SK-N-SH (cell line): Measurements from ENCODE around the gene PAX9. TPM values are rescaled to one million over a fixed set of nuclear protein-coding genes. Genes with fewer than 3 reads are reported as not detected.

Experiments used
- CTCF ChIA-PET: fragments of 300-600, 350-600 bp; formaldehyde crosslinking; extraction: SDS; loops from one replicate; lab custom pipeline; 2021; lab: Yijun Ruan, JAX
- POLR2A ChIA-PET: fragments of 350-600 bp; sonication (Branson Sonifier 250); formaldehyde crosslinking; extraction: SDS; loops from one replicate; lab custom pipeline; 2020; ENCODE audit warnings: antibody characterized with exemption, inconsistent platforms; lab: Yijun Ruan, JAX
- DNase-seq: peaks from one replicate; pipeline ENCODE4 v3.0.0; 2012
- H2AFZ ChIP-seq: fragments of 200-600 bp; sonication (generic); 2 replicates; pipeline ENCODE4 v1.8.1; 2016; ENCODE audit warnings: antibody characterized with exemption, mild to moderate bottlenecking, low read depth
- H3F3A ChIP-seq: fragments of 200-600 bp; sonication (generic); replicated peaks from 2 replicates; pipeline ENCODE3; 2016; ENCODE audit warnings: antibody characterized with exemption, mild to moderate bottlenecking; ENCODE audit not compliant: insufficient read depth
- H3K27ac ChIP-seq, 2 experiments: fragments of 200-500 bp in 1 of 2; fragments of 200-600 bp in 1 of 2; sonication (Bioruptor generic) in 1 of 2; sonication (generic), shearing (Covaris generic) in 1 of 2; 2 replicates each; pipeline versions ENCODE4 v1.5.1 to v1.6.1; 2014 to 2016; ENCODE audit warnings: low read depth in 2 of 2, inconsistent platforms in 1 of 2, low read length in 1 of 2, mild to moderate bottlenecking in 1 of 2, mixed read lengths in 1 of 2
- H3K27me3 ChIP-seq: fragments of 200-600 bp; sonication (generic), shearing (Covaris generic); 2 replicates; pipeline ENCODE4 v1.6.1; 2016; ENCODE audit warnings: mixed run types; ENCODE audit not compliant: insufficient read depth
- H3K36me3 ChIP-seq, 2 experiments: fragments of 200-500 bp in 1 of 2; fragments of 200-600 bp in 1 of 2; sonication (Bioruptor generic) in 1 of 2; sonication (generic) in 1 of 2; replicated peaks in 1 of 2; 2 replicates each; pipeline versions ENCODE3 to v1.5.1; 2014 to 2016; ENCODE audit warnings: low read length in 1 of 2, mild to moderate bottlenecking in 1 of 2; ENCODE audit not compliant: insufficient read depth in 2 of 2, control insufficient read depth in 1 of 2
- H3K4me1 ChIP-seq, 2 experiments: fragments of 200-500 bp in 1 of 2; fragments of 200-600 bp in 1 of 2; sonication (Bioruptor generic) in 1 of 2; sonication (generic), shearing (Covaris generic) in 1 of 2; 2 replicates each; pipeline versions ENCODE4 v1.5.1 to v1.6.1; 2014 to 2016; ENCODE audit warnings: low read depth in 1 of 2, low read length in 1 of 2, mixed run types in 1 of 2; ENCODE audit not compliant: insufficient read depth in 2 of 2, control insufficient read depth in 1 of 2
- H3K4me2 ChIP-seq: fragments of 200-600 bp; sonication (generic), shearing (Covaris generic); 2 replicates; pipeline ENCODE4 v1.6.1; 2017; ENCODE audit warnings: mixed run types
- H3K4me3 ChIP-seq, 2 experiments: fragments of 200-500 bp in 1 of 2; fragments of 200-600 bp in 1 of 2; sonication (Bioruptor generic) in 1 of 2; sonication (generic), shearing (Covaris generic) in 1 of 2; 2 replicates each; pipeline versions ENCODE4 v1.5.1 to v1.8.1; 2014 to 2016; ENCODE audit warnings: low read depth in 2 of 2, inconsistent platforms in 1 of 2, low read length in 1 of 2, mild to moderate bottlenecking in 1 of 2, mixed read lengths in 1 of 2, moderate library complexity in 1 of 2
- H3K79me2 ChIP-seq: fragments of 200-600 bp; sonication (generic); 2 replicates; pipeline ENCODE4 v1.8.1; 2017; ENCODE audit warnings: mild to moderate bottlenecking; ENCODE audit not compliant: insufficient read depth
- H3K9ac ChIP-seq: fragments of 200-600 bp; sonication (generic); 2 replicates; pipeline ENCODE4 v1.6.1; 2017; ENCODE audit warnings: mixed run types
- H3K9me2 ChIP-seq: fragments of 200-600 bp; sonication (generic); 2 replicates; pipeline ENCODE4 v1.6.1; 2017; ENCODE audit warnings: mixed run types
- H3K9me3 ChIP-seq: fragments of 200-600 bp; sonication (generic); 2 replicates; pipeline ENCODE4 v1.6.1; 2017; ENCODE audit warnings: mixed run types, mild to moderate bottlenecking, moderate library complexity
- H4K20me1 ChIP-seq: fragments of 200-600 bp; sonication (generic); 2 replicates; pipeline ENCODE4 v1.6.1; 2017; ENCODE audit warnings: mild to moderate bottlenecking, mixed run types; ENCODE audit not compliant: insufficient read depth
- ELF1 ChIP-seq: IDR thresholded peaks from 2 replicates; pipeline ENCODE4 v1.4.0; 2012
- EZH2phosphoT487 ChIP-seq: fragments of 200-600 bp; sonication (generic); IDR thresholded peaks from 2 replicates; pipeline ENCODE4 v1.6.1; 2017; ENCODE audit warnings: low read depth, mixed run types, mild to moderate bottlenecking, antibody characterized with exemption, moderate library complexity, borderline replicate concordance
- FOSL2 ChIP-seq: IDR thresholded peaks from 2 replicates; pipeline ENCODE4 v1.4.0; 2012; ENCODE audit warnings: low read depth, mild to moderate bottlenecking, moderate library complexity, borderline replicate concordance
- GABPA ChIP-seq: IDR thresholded peaks from 2 replicates; pipeline ENCODE4 v1.4.0; 2012; ENCODE audit warnings: low read depth, mild to moderate bottlenecking
- GATA2 ChIP-seq: sonication (generic); formaldehyde crosslinking; IDR thresholded peaks from 2 replicates; pipeline ENCODE4 v1.5.0; 2020; ENCODE audit warnings: mild to moderate bottlenecking, missing genetic modification reagents
- MAX ChIP-seq: IDR thresholded peaks from 2 replicates; pipeline ENCODE4 v1.4.0; 2012; ENCODE audit warnings: low read depth
- MEF2A ChIP-seq: IDR thresholded peaks from 2 replicates; pipeline ENCODE4 v1.4.0; 2012; ENCODE audit warnings: low read depth, borderline replicate concordance
- MXI1 ChIP-seq: IDR thresholded peaks from 2 replicates; pipeline ENCODE4 v1.6.1; 2012; ENCODE audit warnings: mild to moderate bottlenecking, low read depth, low read length, improper control_type of control experiment
- NRF1 ChIP-seq: IDR thresholded peaks from 2 replicates; pipeline ENCODE4 v1.6.1; 2012; ENCODE audit warnings: low read depth, mild to moderate bottlenecking, low read length
- PBX3 ChIP-seq: IDR thresholded peaks from 2 replicates; pipeline ENCODE4; 2012
- RCOR1 ChIP-seq: fragments of 150-350 bp; IDR thresholded peaks from 2 replicates; pipeline ENCODE4 v1.6.1; 2017; ENCODE audit warnings: antibody characterized with exemption, low read length
- REST ChIP-seq: IDR thresholded peaks from 2 replicates; pipeline ENCODE4 v1.6.1; 2012; ENCODE audit warnings: mild to moderate bottlenecking, low read depth, low read length, moderate library complexity
- RXRA ChIP-seq: IDR thresholded peaks from 2 replicates; pipeline ENCODE4 v1.4.0; 2012; ENCODE audit warnings: low read depth, mild to moderate bottlenecking, borderline replicate concordance
- SMC3 ChIP-seq: IDR thresholded peaks from 2 replicates; pipeline ENCODE4 v1.6.1; 2012; ENCODE audit warnings: low read depth, low read length, improper control_type of control experiment
- TCF12 ChIP-seq: IDR thresholded peaks from 2 replicates; pipeline ENCODE4 v1.4.0; 2012
- TEAD4 ChIP-seq: IDR thresholded peaks from 2 replicates; pipeline ENCODE4 v1.4.0; 2012; ENCODE audit warnings: mild to moderate bottlenecking, borderline replicate concordance; ENCODE audit not compliant: insufficient read depth
- USF1 ChIP-seq: IDR thresholded peaks from 2 replicates; pipeline ENCODE4 v1.4.0; 2012; ENCODE audit warnings: low read depth, borderline replicate concordance
- USF2 ChIP-seq: fragments of 150-350 bp; IDR thresholded peaks from 2 replicates; pipeline ENCODE4 v1.6.1; 2017; ENCODE audit warnings: antibody characterized with exemption, low read length, low read depth, borderline replicate concordance
- YY1 ChIP-seq: IDR thresholded peaks from 2 replicates; pipeline ENCODE4 v1.4.0; 2012; ENCODE audit warnings: low read depth, mild to moderate bottlenecking
- ZBTB33 ChIP-seq: IDR thresholded peaks from 2 replicates; pipeline ENCODE4 v1.4.0; 2012; ENCODE audit warnings: low read depth, borderline replicate concordance
- WGBS: methylation state at CpG from one replicate; pipeline ENCODE4 v1.1.6; 2017; ENCODE audit warnings: low lambda C conversion rate; 5-methylcytosine and 5-hydroxymethylcytosine counted together
- polyA plus RNA-seq, 3 experiments: library from polyadenylated mRNA; depleted of rRNA; stranded (reverse); fragments of >200 nt; gene quantifications; 2 replicates each; pipeline ENCODE4 v1.2.3, GENCODE V29; 2012

PAX9 gene
- polyA plus RNA-seq, 1 of the 3 experiments (the other 2 are of a cell fraction): not detected

GRCh38 chr14:36684946-36685345, 23.3 kb downstream of the PAX9 start:
- DNase-seq: no peak
- 28% methylated on average over 3 of the region's 3 CpGs for WGBS
- no peaks in the 10 kb centered on the region for H3K79me2 ChIP-seq
- no peaks in the 10 kb centered on the region for H4K20me1 ChIP-seq
- no peaks in the 10 kb centered on the region for H3K9me3 ChIP-seq
- ChIA-PET POLR2A (no interaction called here), CTCF (no interaction called here)
- no peak for TF ChIP-seq SMC3
- TF ChIP-seq TEAD4: no peak
- TF ChIP-seq FOSL2: no peak
- no peak for TF ChIP-seq MXI1
- no peak for TF ChIP-seq EZH2phosphoT487
- TF ChIP-seq YY1: no peak
- no peak for TF ChIP-seq USF1
- TF ChIP-seq GABPA: no peak
- no peak for TF ChIP-seq MAX
- no peak for TF ChIP-seq USF2
- TF ChIP-seq MEF2A: no peak
- no peak for TF ChIP-seq ELF1
- H3K4me1 ChIP-seq: no peaks in the 10 kb centered on the region; a peak in 1 of 4 replicates
- no peaks in the 10 kb centered on the region for H3K9me2 ChIP-seq
- H3K36me3 ChIP-seq: no peaks in the 10 kb centered on the region
- H3K4me2 ChIP-seq: no peak overlapping the region
- no peaks in the 10 kb centered on the region for H3K27me3 ChIP-seq
- H3K9ac ChIP-seq: no peak overlapping the region
- no peaks in the 10 kb centered on the region for H3F3A ChIP-seq
- no peak overlapping the region for H3K4me3 ChIP-seq
- no peak overlapping the region for H3K27ac ChIP-seq
- no peak overlapping the region for H2AFZ ChIP-seq

- Histone ChIP-seq H3K4me1 (no peaks in the 10 kb centered on the region; a peak in 1 of 4 replicates), H3K9me2 (no peaks in the 10 kb centered on the region), H3K27me3 (no peaks in the 10 kb centered on the region), H3K4me2 (no peak overlapping the region), H3K4me3 (no peak overlapping the region), H3F3A (no peaks in the 10 kb centered on the region), H2AFZ (no peak overlapping the region), H3K79me2 (no peaks in the 10 kb centered on the region), H3K27ac (no peak overlapping the region), H3K36me3 (no peaks in the 10 kb centered on the region), H3K9me3 (no peaks in the 10 kb centered on the region), H3K9ac (no peak overlapping the region), H4K20me1 (no peaks in the 10 kb centered on the region)
- DNase-seq: no peak
- ChIA-PET CTCF (no interaction called here), POLR2A (no interaction called here)
- WGBS: 9% methylated on average over 1 of the region's 1 CpG
- TF ChIP-seq NRF1: no peak
- TF ChIP-seq REST: no peak
- TF ChIP-seq PBX3: no peak
- no peak for TF ChIP-seq RXRA
- no peak for TF ChIP-seq TEAD4
- TF ChIP-seq ZBTB33: no peak
- TF ChIP-seq TCF12: no peak
- TF ChIP-seq RCOR1: no peak
- no peak for TF ChIP-seq GATA2 (CRISPR knock-in tag)
- TF ChIP-seq GABPA: no peak
These were observed 28.8 kb downstream of the PAX9 start for GRCh38 chr14:36690311-36691040.
